Fibroblast of lung (primary cell): Measurements from ENCODE around the gene GGCT. TPM values are rescaled to one million over a fixed set of nuclear protein-coding genes. Genes with fewer than 3 reads are reported as not detected.

Experiments
- DNase-seq, 2 donors: peaks; one replicate each; pipeline versions ENCODE4 v3.0.0 to v3.0.0-alpha.2; 2010; ENCODE audit warnings: low read depth in 2 of 2
- H2AFZ ChIP-seq: 2 replicates; pipeline ENCODE4 v1.5.1; 2012; ENCODE audit warnings: low read length, control low read depth, inconsistent platforms
- H3K27ac ChIP-seq: 2 replicates; pipeline ENCODE4 v1.5.1; 2011; ENCODE audit warnings: low read length, control low read depth; ENCODE audit not compliant: insufficient read depth
- H3K27me3 ChIP-seq: 2 replicates; pipeline ENCODE4 v1.5.1; 2011; ENCODE audit warnings: mild to moderate bottlenecking, low read length; ENCODE audit not compliant: control insufficient read depth, insufficient read depth
- H3K36me3 ChIP-seq: 2 replicates; pipeline ENCODE4 v1.5.1; 2011; ENCODE audit warnings: low read length; ENCODE audit not compliant: control insufficient read depth, insufficient read depth
- H3K4me1 ChIP-seq: 2 replicates; pipeline ENCODE4 v1.5.1; 2011; ENCODE audit warnings: low read length; ENCODE audit not compliant: control insufficient read depth, insufficient read depth; ENCODE audit errors: extremely low read depth
- H3K4me2 ChIP-seq: 2 replicates; pipeline ENCODE4 v1.5.1; 2011; ENCODE audit warnings: low read length, control low read depth; ENCODE audit not compliant: insufficient read depth; ENCODE audit errors: extremely low read depth
- H3K4me3 ChIP-seq, 4 experiments: fragments of 200-600 bp in 1 of 4; sonication (generic) in 1 of 4; replicated peaks in 1 of 4; 2 replicates each; pipeline ENCODE4 v1.5.1; 2011 to 2016; ENCODE audit warnings: low read length in 4 of 4, low read depth in 3 of 4, mild to moderate bottlenecking in 3 of 4, control low read depth in 2 of 4, inconsistent platforms in 1 of 4, mixed read lengths in 1 of 4; ENCODE audit not compliant: insufficient read depth in 1 of 4; ENCODE audit errors: control extremely low read depth in 1 of 4
- H3K79me2 ChIP-seq: 2 replicates; pipeline ENCODE4 v1.5.1; 2012; ENCODE audit warnings: mild to moderate bottlenecking, low read length, inconsistent platforms; ENCODE audit not compliant: control insufficient read depth, insufficient read depth
- H3K9ac ChIP-seq: 2 replicates; pipeline ENCODE4 v1.5.1; 2011; ENCODE audit warnings: mild to moderate bottlenecking, low read length, control low read depth; ENCODE audit not compliant: insufficient read depth
- H3K9me3 ChIP-seq: 2 replicates; pipeline ENCODE4 v1.5.1; 2012; ENCODE audit warnings: low read depth, low read length; ENCODE audit not compliant: control insufficient read depth, insufficient read depth
- H4K20me1 ChIP-seq: 2 replicates; pipeline ENCODE4 v1.5.1; 2011; ENCODE audit warnings: low read length; ENCODE audit not compliant: control insufficient read depth, insufficient read depth; ENCODE audit errors: extremely low read depth
- EZH2 ChIP-seq: IDR thresholded peaks from 2 replicates; pipeline ENCODE4 v1.5.1; 2012; ENCODE audit warnings: low read length, control low read depth, mild to moderate bottlenecking; ENCODE audit errors: missing control alignments
- polyA plus RNA-seq, 2 donors: library from polyadenylated mRNA; depleted of rRNA in 1 of 2; stranded (reverse) in 1 of 2; unstranded in 1 of 2; fragments of >200 nt; gene quantifications; 2 replicates each; pipeline ENCODE4 v1.2.1, GENCODE V29; 2011 to 2012; ENCODE audit warnings: missing spikeins in 1 of 2
- total RNA-seq: library from RNA; depleted of rRNA; stranded (reverse); fragments of >200 nt; gene quantifications from 2 replicates; pipeline ENCODE4 v1.2.1, GENCODE V29; 2014
- TF ChIP-seq, protein P1 (sequence below), 2 donors: IDR thresholded peaks in 1 of 2; conservative IDR thresholded peaks in 1 of 2; 1 replicate in 1 of 2; 2 replicates in 1 of 2; pipeline ENCODE4 v1.5.1; 2011 to 2012; ENCODE audit warnings: low read length in 2 of 2, control low read depth in 1 of 2, inconsistent platforms in 1 of 2, low read depth in 1 of 2, mild to moderate bottlenecking in 1 of 2

GGCT gene
- total and polyA plus RNA-seq, 2 donors (not counting 1 experiment from before 2014, with no cell fraction given), result 21.6 to 24.6 TPM

DNA sequence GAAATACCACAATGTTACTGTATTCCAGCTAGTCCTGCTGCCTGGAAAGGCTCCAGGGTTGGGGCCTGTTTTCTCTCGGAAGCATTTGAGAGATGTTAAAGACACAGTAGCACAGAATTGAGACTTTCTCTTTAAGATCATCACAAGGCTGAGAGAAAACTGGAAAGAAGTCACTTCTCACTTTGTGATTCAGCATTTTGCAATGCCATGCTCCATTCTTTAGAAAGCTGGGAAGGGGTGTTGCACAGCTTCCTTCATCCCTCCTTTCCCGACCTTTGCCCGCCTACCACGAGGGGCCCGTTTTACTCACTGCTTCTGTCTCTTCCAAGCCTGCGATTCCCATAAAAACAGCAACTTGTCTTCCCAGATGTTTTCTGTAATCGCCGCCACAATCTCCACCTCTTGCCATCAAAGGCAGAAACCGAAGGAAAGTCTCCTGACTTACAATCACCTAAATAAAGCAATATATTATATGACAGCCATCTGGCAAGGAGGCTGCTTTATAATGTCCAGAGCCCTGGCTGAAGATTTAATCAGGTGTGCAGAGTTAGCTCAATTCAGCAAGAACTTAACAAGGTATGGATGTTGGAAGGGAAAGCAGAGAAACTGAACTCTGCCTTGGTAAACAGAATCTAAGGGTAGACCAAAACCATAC lies 44.9 kb downstream of the GGCT start:
- Histone ChIP-seq H3K36me3 (peaks cover 3% of the 10 kb centered on the region), H4K20me1 (no peaks in the 10 kb centered on the region), H3K27ac (peak overlapping the region; percentile 84), H3K4me2 (peak overlapping the region; percentile 78), H3K9ac (no peak overlapping the region), H3K27me3 (no peaks in the 10 kb centered on the region), H3K9me3 (no peaks in the 10 kb centered on the region), H3K4me1 (peaks cover 11% of the 10 kb centered on the region), H3K79me2 (peaks cover 1% of the 10 kb centered on the region), H2AFZ (no peak overlapping the region), H3K4me3 (peak overlapping the region in 3 of 4 experiments; percentile 3 to 38 (median 8))
- peak; percentile 96 to 99 for DNase-seq
- no peak for TF ChIP-seq EZH2
- TF ChIP-seq, protein P1, sequence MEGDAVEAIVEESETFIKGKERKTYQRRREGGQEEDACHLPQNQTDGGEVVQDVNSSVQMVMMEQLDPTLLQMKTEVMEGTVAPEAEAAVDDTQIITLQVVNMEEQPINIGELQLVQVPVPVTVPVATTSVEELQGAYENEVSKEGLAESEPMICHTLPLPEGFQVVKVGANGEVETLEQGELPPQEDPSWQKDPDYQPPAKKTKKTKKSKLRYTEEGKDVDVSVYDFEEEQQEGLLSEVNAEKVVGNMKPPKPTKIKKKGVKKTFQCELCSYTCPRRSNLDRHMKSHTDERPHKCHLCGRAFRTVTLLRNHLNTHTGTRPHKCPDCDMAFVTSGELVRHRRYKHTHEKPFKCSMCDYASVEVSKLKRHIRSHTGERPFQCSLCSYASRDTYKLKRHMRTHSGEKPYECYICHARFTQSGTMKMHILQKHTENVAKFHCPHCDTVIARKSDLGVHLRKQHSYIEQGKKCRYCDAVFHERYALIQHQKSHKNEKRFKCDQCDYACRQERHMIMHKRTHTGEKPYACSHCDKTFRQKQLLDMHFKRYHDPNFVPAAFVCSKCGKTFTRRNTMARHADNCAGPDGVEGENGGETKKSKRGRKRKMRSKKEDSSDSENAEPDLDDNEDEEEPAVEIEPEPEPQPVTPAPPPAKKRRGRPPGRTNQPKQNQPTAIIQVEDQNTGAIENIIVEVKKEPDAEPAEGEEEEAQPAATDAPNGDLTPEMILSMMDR (conservative IDR thresholded peaks at IDR 0.05 in 1 of 2, IDR thresholded peaks at IDR 0.05 in 1 of 2; ENCODE audit: low read depth in 1 of 2, low read length in 2 of 2), result no peak

DNA sequence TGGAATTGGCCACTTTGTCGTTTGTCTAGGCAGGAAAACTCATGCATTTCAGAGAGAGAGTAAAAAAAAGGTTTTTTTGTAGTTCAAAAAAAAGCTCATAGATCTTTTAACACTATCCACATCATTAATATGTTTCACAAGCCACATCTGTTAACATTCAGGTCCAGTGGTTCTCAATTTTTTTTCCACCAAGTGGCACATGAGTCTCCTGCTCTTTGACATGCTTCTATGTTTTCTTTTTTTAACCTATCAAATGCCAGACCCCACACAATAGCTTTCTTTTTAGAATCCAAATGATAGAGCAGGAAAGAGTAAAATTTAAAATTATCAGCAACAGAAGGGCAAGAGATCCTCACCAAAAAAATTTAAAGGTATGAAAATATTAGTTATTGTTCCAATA lies 46.3 kb downstream of the GGCT start:
- Histone ChIP-seq H2AFZ (no peak overlapping the region), H3K9me3 (no peaks in the 10 kb centered on the region), H4K20me1 (no peaks in the 10 kb centered on the region), H3K27me3 (no peaks in the 10 kb centered on the region), H3K9ac (no peak overlapping the region), H3K4me1 (peaks cover 9% of the 10 kb centered on the region), H3K36me3 (peaks cover 3% of the 10 kb centered on the region), H3K79me2 (no peaks in the 10 kb centered on the region), H3K4me2 (no peak overlapping the region), H3K27ac (no peak overlapping the region), H3K4me3 (no peak overlapping the region)
- TF ChIP-seq EZH2, result no peak
- TF ChIP-seq, protein P1 (conservative IDR thresholded peaks at IDR 0.05 in 1 of 2, IDR thresholded peaks at IDR 0.05 in 1 of 2; ENCODE audit: low read depth in 1 of 2, low read length in 2 of 2), result no peak
- no peak for DNase-seq

DNA sequence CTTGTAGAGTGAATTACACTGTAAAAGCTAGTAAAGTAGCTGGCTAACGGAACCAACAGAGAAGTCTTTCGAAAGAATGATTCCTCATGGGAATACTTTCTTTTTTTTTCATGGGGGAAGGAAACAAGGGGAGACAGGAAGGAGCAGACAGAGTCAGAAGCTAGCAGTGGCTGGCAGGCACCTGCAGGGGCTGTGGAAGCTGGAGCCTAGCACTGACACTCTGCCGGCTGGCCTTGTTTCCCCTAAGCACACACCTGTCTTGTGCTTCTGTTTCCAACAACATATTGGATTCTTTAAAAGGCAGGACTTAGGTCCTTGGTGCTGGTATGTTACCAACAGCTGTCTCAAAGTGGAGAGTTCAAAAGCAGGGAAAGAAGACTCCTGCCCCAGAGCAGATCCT lies 50.7 kb downstream of the GGCT start:
- TF ChIP-seq, protein P1 (conservative IDR thresholded peaks at IDR 0.05 in 1 of 2, IDR thresholded peaks at IDR 0.05 in 1 of 2; ENCODE audit: low read depth in 1 of 2, low read length in 2 of 2), result no peak
- TF ChIP-seq EZH2, result no peak

More for the DNA sequence above, 50.7 kb downstream of the GGCT start:
- Histone ChIP-seq H3K36me3 (peaks cover 13% of the 10 kb centered on the region), H3K27ac (no peak overlapping the region), H3K4me3 (no peak overlapping the region), H3K4me1 (no peaks in the 10 kb centered on the region), H3K9ac (no peak overlapping the region), H3K79me2 (no peaks in the 10 kb centered on the region), H3K9me3 (no peaks in the 10 kb centered on the region), H3K27me3 (no peaks in the 10 kb centered on the region), H4K20me1 (no peaks in the 10 kb centered on the region), H3K4me2 (no peak overlapping the region), H2AFZ (no peak overlapping the region)
- DNase-seq, result no peak
